ENCODE measurements around the gene BTBD19.

- TF ChIP-seq CTCF (IDR thresholded peaks at IDR 0.05) = no peak
- TF ChIP-seq POLR2A (IDR thresholded peaks at IDR 0.05) = no peak
Observed at GRCh38 chr1:44847845-44848244, 39.5 kb downstream of the BTBD19 start.
